OCI-LY7 (cell line): Measurements from ENCODE around the gene COL4A2. TPM values are rescaled to one million over a fixed set of nuclear protein-coding genes. Genes with fewer than 3 reads are reported as not detected.

Experiments used
- BruUV-seq: library from RNA; stranded (reverse); fragments of 400-500 nt; replicated peaks from 2 replicates; lab custom pipeline; 2021; lab: Mats Ljungman, UMichigan
- CTCF ChIA-PET: fragments of 300-600 bp; sonication (Branson Sonifier 250); formaldehyde crosslinking; loops from one replicate; lab custom pipeline; 2022; ENCODE audit warnings: antibody characterized with exemption; ENCODE audit not compliant: unreplicated experiment; lab: Charles Lee
- POLR2A ChIA-PET: fragments of 300-600 bp; sonication (Branson Sonifier 250); formaldehyde crosslinking; loops from one replicate; lab custom pipeline; 2022; ENCODE audit warnings: antibody characterized with exemption; lab: Charles Lee
- DNase-seq: peaks from one replicate; pipeline ENCODE4 v3.0.0-alpha.2; 2015; ENCODE audit warnings: low spot score
- H2AFZ ChIP-seq: fragments of 200-600 bp; sonication (generic), shearing (Covaris generic); 2 replicates; pipeline ENCODE4 v1.6.1; 2014; ENCODE audit warnings: mild to moderate bottlenecking, antibody characterized with exemption, low read length, moderate library complexity
- H3K27ac ChIP-seq: fragments of 200-600 bp; sonication (generic); 2 replicates; pipeline ENCODE4 v1.5.1; 2014; ENCODE audit warnings: mixed run types, low read depth, mild to moderate bottlenecking, moderate library complexity, low read length, inconsistent platforms; ENCODE audit not compliant: poor library complexity, severe bottlenecking
- H3K36me3 ChIP-seq: fragments of 200-600 bp; sonication (generic); 2 replicates; pipeline ENCODE4 v1.6.1; 2014; ENCODE audit warnings: mild to moderate bottlenecking, antibody characterized with exemption, low read length, moderate library complexity, mixed read lengths; ENCODE audit not compliant: insufficient read depth
- H3K4me1 ChIP-seq: fragments of 200-600 bp; sonication (generic); 2 replicates; pipeline ENCODE4 v1.5.1; 2014; ENCODE audit warnings: mild to moderate bottlenecking, low read length; ENCODE audit not compliant: insufficient read depth, poor library complexity, severe bottlenecking
- H3K4me2 ChIP-seq: fragments of 200-600 bp; sonication (generic); 2 replicates; pipeline ENCODE4 v1.6.1; 2014; ENCODE audit warnings: mild to moderate bottlenecking, low read length
- H3K4me3 ChIP-seq: fragments of 200-600 bp; sonication (generic); 2 replicates; pipeline ENCODE4 v1.5.1; 2014; ENCODE audit warnings: mild to moderate bottlenecking, low read depth, low read length; ENCODE audit not compliant: poor library complexity, severe bottlenecking
- H3K79me2 ChIP-seq: fragments of 200-600 bp; sonication (generic); 2 replicates; pipeline ENCODE4 v1.6.1; 2016; ENCODE audit warnings: low read depth, mild to moderate bottlenecking, low read length, moderate library complexity, mixed read lengths; ENCODE audit not compliant: insufficient read depth
- H3K9me2 ChIP-seq: fragments of 200-600 bp; sonication (generic); 2 replicates; pipeline ENCODE4 v1.6.1; 2016; ENCODE audit warnings: mild to moderate bottlenecking, low read length, mixed read lengths; ENCODE audit not compliant: insufficient read depth
- H3K9me3 ChIP-seq: fragments of 200-600 bp; sonication (generic); 2 replicates; pipeline ENCODE4 v1.6.1; 2014; ENCODE audit warnings: mild to moderate bottlenecking, mixed run types, low read length, mixed read lengths
- H4K20me1 ChIP-seq: fragments of 200-600 bp; sonication (generic); 2 replicates; pipeline ENCODE4 v1.6.1; 2014; ENCODE audit warnings: mild to moderate bottlenecking, antibody characterized with exemption, low read length, moderate library complexity, mixed read lengths; ENCODE audit not compliant: insufficient read depth
- EZH2phosphoT487 ChIP-seq: fragments of 200-600 bp; sonication (generic); IDR thresholded peaks from 2 replicates; pipeline ENCODE4 v1.6.1; 2018; ENCODE audit warnings: low read depth, borderline replicate concordance, mild to moderate bottlenecking, mixed run types, antibody characterized with exemption, low read length, moderate library complexity, mixed read lengths
- intact Hi-C: fragments of 100-400 bp; cut with micrococcal nuclease; formaldehyde crosslinking; loops from one replicate; pipeline ENCODE4 v1.10.0; 2022; ENCODE audit not compliant: unreplicated experiment
- total RNA-seq, 2 experiments: library from RNA; depleted of rRNA in 1 of 2; stranded (reverse); fragments of >200 nt in 1 of 2; shearing (Covaris generic) in 1 of 2; gene quantifications; 2 replicates each; pipeline ENCODE4 v1.2.3, GENCODE V29; 2014 to 2022
- TF ChIP-seq, protein P1 (sequence below): fragments of 200-600 bp; sonication (generic); conservative IDR thresholded peaks from 2 replicates; pipeline ENCODE4 v1.5.1; 2014; ENCODE audit warnings: mild to moderate bottlenecking, antibody characterized with exemption, low read length, moderate library complexity, mixed read lengths

Gene COL4A2
- total RNA-seq, 2 experiments from 2014 or later, result 0.34 TPM; not detected in 1

GRCh38 chr13:110400786-110401533, 93.9 kb downstream of the COL4A2 start:
- Histone ChIP-seq H4K20me1 (no peaks in the 10 kb centered on the region), H3K4me1 (no peaks in the 10 kb centered on the region), H3K27ac (no peak overlapping the region), H3K4me2 (no peak overlapping the region), H3K79me2 (no peaks in the 10 kb centered on the region), H3K36me3 (no peaks in the 10 kb centered on the region), H2AFZ (no peak overlapping the region), H3K4me3 (no peak overlapping the region), H3K9me3 (no peaks in the 10 kb centered on the region), H3K9me2 (no peaks in the 10 kb centered on the region)
- TF ChIP-seq, protein P1, sequence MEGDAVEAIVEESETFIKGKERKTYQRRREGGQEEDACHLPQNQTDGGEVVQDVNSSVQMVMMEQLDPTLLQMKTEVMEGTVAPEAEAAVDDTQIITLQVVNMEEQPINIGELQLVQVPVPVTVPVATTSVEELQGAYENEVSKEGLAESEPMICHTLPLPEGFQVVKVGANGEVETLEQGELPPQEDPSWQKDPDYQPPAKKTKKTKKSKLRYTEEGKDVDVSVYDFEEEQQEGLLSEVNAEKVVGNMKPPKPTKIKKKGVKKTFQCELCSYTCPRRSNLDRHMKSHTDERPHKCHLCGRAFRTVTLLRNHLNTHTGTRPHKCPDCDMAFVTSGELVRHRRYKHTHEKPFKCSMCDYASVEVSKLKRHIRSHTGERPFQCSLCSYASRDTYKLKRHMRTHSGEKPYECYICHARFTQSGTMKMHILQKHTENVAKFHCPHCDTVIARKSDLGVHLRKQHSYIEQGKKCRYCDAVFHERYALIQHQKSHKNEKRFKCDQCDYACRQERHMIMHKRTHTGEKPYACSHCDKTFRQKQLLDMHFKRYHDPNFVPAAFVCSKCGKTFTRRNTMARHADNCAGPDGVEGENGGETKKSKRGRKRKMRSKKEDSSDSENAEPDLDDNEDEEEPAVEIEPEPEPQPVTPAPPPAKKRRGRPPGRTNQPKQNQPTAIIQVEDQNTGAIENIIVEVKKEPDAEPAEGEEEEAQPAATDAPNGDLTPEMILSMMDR, result no peak
- no peak for TF ChIP-seq EZH2phosphoT487
- no TSS peak for BruUV-seq
- intact Hi-C loops, result no loop called here
- DNase-seq, result no peak
- ChIA-PET CTCF (no interaction called here), POLR2A (no interaction called here)

DNA sequence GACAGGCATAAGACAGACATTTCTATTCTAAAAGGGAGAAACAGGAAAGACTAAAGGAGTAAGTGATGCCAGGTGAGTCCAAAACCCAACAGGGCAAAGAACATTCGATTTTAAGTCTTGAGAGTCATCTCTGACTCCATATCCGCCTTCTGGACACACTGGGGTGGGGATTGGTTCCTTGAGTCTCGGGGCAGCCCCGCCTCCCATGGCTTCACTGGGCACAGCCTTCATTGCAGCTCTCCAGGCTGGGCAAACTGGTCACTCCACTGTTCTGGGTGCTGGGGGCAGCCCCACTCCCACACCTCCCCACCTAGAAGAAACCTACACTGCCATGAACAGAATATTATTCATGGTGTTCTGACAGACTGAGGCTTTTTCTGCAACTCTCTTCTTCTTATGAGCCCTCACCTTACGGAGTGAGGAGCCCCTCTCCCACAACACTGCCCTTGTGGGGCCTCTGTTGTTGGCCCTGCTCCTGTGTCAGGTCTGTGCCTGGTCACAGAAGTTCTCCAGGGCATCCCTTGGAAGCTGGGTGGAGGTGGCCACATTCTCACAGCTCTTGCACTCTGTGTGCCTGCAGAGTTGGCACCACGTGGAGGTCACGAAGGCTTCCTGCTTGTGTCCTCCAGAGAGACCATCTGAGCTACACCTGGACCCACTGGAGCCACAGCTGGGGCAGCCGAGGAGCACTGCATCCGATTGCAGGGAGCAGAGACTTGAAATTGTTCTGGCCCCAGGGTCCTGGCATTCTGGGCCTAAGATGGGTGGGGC, 95.4 kb downstream of the COL4A2 start:
- ChIA-PET CTCF (no interaction called here), POLR2A (no interaction called here)
- H3K4me2 ChIP-seq, result no peak overlapping the region

More for the DNA sequence above, 95.4 kb downstream of the COL4A2 start:
- Histone ChIP-seq H3K36me3 (no peaks in the 10 kb centered on the region), H3K79me2 (no peaks in the 10 kb centered on the region), H4K20me1 (no peaks in the 10 kb centered on the region), H3K4me3 (no peak overlapping the region), H2AFZ (no peak overlapping the region), H3K9me2 (no peaks in the 10 kb centered on the region), H3K9me3 (no peaks in the 10 kb centered on the region), H3K4me1 (no peaks in the 10 kb centered on the region), H3K27ac (no peak overlapping the region)
- no peak for DNase-seq
- intact Hi-C loops, result no loop called here
- TF ChIP-seq, protein P1, result no peak
- no peak for TF ChIP-seq EZH2phosphoT487
- no TSS peak for BruUV-seq
